ENCODE data around the gene RNU1-3.
A peak's percentile ranks its signal among the peaks of the same experiment; 100 is the strongest.
"Not testable (repeated sequence)": the region's sequence is repeated elsewhere in the genome, so short reads cannot be mapped to it uniquely, and the experiment has no call there.

RNU1-3 gene

DNA sequence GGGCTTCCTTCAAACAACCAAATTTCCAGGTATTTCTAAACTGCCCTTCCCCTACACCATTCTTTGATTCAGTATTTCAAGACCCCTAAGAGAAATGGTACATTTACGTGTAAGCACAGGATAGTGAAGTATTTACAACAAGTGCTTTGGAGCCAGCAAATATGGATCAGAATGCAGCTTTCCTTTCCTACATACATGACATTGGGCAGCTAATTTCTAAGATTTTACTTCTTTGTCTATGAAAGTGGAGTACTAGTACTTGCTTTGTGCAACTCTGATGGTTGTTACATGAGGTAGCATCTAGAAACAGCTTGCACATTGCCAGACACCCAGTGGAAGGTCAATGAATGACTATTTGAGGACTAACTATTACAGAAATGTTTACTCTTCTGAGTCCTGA lies 15.2 kb downstream of the RNU1-3 start:
- DNase-seq (ENCODE audit: low spot score) = not testable (repeated sequence)

DNA sequence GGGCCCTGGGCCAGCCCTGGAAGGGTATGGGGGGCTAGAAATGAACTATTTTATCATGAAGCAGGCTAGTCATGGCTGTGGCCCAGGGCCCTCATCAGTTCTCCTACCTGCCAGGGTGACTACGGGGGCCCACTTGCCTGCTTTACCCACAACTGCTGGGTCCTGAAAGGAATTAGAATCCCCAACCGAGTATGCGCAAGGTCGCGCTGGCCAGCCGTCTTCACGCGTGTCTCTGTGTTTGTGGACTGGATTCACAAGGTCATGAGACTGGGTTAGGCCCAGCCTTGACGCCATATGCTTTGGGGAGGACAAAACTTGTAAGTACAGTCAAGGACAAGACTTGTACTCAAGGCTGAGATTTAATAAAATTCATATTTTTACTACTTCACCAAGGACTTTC lies 16.8 kb downstream of the RNU1-3 start:
- not testable (repeated sequence) for DNase-seq (ENCODE audit: low spot score)

DNA sequence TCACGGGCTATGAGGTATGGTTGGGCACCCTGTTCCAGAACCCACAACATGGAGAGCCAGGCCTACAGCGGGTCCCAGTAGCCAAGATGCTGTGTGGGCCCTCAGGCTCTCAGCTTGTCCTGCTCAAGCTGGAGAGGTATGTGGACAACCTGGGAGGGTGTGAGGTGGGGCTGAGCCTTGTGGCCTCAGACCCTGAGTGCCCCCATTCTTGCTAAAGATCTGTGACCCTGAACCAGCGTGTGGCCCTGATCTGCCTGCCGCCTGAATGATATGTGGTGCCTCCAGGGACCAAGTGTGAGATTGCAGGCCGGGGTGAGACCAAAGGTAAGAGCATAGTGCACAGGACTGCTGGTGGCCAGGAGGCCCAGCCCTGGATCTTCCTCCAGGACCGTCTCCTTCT lies 17.4 kb downstream of the RNU1-3 start:
- not testable (repeated sequence) for DNase-seq (ENCODE audit: low spot score)

DNA sequence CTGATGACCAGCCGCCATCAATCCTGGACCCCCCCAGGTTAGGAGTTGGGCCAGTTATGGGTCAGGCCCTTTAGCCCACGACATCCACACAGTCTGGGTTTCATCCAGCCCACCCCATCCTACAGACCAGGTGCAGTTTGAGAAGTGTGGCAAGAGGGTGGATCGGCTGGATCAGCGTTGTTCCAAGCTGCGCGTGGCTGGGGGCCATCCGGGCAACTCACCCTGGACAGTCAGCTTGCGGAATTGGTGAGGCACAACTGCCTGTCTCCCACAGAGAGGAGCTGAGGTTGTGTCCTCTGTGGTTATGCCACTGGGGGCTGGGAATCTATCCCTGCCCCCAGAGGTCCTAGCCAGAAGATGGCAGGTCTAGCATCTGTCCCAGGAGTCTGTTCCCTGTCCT lies 18.0 kb downstream of the RNU1-3 start:
- DNase-seq (ENCODE audit: low spot score) = not testable (repeated sequence)

DNA sequence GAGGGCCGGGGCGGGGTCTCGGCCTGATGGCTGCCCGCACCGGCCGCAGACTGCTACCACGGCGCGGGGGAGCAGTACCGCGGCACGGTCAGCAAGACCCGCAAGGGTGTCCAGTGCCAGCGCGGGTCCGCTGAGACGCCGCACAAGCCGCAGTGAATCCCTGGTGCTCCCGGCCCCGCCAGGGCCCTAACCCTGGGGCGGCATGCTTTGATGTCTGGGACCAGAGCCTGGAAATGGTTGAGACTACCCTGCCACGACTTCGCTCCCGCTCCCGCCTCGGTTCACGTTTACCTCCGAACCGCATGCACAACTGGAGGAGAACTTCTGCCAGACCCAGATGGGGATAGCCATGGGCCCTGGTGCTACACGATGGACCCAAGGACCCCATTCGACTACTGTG lies 18.5 kb downstream of the RNU1-3 start:
- DNase-seq (ENCODE audit: low spot score) = not testable (repeated sequence)

DNA sequence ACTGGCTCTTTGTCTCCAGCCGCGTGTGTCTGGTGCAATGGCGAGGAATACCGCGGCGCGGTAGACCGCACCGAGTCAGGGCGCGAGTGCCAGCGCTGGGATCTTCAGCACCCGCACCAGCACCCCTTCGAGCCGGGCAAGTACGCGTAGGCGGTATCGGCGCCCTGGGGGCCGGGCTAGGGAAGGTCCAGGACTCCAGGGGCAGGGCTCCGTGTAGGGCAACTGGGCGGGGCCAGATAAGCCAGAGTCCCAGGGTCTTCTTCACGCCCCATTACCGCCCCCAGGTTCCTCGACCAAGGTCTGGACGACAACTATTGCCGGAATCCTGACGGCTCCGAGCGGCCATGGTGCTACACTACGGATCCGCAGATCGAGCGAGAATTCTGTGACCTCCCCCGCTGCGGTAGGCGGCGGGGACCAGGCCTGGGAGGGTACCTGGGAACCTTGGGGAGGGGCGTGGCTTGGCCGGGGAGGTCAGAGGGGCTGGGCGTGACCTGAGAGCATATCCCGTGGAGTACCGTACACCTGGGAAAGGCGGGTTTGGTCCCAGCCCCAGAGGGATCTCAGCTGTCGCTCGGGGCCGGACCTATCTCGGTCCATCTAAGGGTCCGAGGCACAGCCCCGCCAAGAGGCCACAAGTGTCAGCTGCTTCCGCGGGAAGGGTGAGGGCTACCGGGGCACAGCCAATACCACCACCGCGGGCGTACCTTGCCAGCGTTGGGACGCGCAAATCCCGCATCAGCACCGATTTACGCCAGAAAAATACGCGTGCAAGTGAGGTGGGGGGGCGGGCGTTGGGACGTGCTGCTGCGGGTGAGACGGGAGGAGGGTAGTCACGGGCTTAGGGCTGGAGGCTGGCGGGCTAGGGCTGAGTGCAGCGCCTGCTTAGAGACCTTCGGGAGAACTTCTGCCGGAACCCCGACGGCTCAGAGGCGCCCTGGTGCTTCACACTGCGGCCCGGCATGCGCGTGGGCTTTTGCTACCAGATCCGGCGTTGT lies 19.3 kb downstream of the RNU1-3 start:
- DNase-seq (ENCODE audit: low spot score) = not testable (repeated sequence)

DNA sequence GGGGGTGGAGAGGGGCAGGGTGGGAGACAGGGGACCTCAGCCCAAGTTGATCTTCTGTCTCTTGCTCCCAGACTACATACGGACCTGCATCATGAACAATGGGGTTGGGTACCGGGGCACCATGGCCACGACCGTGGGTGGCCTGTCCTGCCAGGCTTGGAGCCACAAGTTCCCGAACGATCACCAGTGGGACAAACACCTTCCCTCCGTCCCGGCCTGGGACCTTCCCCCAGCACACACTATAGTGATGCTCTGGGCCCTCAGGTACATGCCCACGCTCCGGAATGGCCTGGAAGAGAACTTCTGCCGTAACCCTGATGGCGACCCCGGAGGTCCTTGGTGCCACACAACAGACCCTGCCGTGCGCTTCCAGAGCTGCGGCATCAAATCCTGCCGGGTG lies 20.0 kb downstream of the RNU1-3 start:
- DNase-seq (ENCODE audit: low spot score) = not testable (repeated sequence)

DNA sequence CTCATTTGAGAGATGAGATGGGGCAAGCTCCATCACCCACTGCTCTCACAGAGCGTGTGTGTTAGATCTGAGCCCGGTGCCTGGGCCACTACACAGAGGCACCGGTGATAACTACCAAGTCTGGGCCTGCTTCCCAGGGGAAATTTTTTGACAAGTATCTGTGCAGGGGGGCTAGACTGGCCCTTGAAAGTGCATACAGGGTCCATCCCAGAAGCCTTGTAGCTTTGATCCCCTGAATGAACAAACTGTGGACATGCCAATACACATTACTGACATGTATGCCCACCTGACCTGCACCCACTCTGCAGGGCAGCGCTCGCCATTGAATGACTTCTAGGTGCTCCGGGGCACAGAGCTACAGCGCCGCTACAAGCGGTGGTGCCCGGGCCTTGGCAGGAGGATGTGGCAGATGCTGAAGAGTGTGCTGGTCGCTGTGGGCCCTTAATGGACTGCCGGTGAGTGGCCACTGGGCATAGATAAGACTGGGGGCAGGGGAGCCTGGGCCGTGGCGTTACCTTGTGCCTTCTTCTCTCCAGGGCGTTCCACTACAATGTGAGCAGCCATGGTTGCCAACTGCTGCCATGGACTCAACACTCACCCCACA lies 20.6 kb downstream of the RNU1-3 start:
- DNase-seq (ENCODE audit: low spot score) = not testable (repeated sequence)

DNA sequence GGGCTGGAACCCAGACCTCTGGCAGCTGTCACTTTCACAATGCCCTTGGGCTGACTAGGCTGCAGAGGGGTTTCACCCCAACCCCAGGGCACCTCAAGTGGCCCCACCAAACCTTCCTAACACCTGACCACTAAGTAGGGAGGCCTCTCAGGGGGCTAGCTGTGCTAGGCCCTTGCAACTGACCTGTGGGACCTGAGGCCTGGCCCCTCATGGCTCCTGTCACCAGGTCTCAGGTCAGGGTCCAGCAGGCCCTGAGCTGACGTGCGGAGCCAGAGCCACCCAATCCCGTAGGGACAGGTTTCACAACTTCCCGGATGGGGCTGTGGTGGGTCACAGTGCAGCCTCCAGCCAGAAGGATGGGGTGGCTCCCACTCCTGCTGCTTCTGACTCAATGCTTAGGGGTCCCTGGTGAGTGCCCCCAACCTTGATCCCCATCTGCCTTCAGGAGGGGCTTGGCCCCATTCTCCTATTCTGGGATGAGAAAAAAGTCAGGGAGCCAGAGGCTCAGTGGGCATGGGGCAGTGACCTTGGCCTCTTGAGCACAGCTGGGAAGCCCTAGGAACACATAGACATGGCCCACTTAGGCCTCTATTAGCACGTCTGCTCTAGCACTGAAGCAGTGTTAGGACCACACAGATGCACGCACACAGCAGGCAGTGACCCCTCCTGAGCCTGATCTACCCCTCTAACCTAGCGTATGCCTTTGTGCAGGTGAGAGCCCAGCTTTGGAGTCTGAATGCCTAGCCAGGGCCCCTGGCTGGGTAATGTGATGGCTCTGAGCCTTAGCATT lies 21.3 kb downstream of the RNU1-3 start:
- not testable (repeated sequence) for DNase-seq (ENCODE audit: low spot score)

DNA sequence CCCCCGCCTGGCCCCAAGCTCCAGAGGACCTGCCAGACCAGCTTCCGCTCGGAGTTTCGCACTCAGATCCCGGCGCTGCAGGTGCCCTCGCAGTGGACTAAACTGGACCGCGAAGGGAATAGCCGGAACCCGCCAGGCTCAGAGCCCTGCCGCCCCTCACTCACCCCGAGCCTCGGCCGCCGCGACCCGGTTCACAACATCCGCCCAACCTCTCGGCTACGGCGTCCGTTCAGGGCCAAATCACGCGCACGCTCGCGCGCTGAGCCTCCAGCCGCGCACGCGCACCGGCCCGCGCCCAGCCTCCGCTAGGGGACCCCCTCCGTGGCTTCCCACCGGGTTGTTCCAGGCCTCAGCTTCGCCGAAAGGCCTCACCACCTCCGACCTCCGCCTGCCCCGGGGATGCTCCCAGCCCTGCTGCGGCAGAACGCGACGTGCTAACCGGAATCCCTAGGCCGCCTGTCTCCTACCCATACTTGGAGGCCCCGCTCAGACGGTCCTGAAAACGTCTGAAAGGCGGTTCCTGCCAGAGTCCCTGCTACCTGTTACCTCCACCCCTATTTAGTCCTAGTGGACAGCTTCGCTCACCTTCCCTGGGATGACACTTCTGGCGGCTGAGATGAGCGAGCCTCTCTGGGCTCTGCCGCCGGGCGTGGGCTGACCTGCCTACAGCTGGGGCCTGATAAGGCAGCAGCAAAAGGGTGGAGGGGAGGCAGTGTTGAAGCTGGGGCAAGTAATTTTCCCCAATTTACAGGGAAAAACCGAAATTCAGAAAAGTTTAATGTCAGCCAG lies 22.1 kb downstream of the RNU1-3 start:
- peak; percentile 100 for DNase-seq (ENCODE audit: low spot score)

DNA sequence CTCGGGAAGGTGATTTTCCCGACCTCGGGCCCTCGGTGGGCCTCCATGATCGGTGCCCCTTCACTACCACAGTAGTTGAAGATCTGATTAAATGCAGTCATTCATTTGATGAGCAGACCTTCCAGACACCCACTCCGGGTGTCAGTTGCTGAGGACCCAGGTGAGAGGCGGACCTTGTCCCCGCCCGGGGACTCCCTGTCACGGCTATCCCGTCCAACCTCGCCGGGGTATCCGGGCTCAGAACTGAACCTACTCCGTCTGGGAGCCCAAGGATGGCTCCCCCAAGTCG lies 22.6 kb downstream of the RNU1-3 start:
- DNase-seq (ENCODE audit: low spot score) = no peak

DNA sequence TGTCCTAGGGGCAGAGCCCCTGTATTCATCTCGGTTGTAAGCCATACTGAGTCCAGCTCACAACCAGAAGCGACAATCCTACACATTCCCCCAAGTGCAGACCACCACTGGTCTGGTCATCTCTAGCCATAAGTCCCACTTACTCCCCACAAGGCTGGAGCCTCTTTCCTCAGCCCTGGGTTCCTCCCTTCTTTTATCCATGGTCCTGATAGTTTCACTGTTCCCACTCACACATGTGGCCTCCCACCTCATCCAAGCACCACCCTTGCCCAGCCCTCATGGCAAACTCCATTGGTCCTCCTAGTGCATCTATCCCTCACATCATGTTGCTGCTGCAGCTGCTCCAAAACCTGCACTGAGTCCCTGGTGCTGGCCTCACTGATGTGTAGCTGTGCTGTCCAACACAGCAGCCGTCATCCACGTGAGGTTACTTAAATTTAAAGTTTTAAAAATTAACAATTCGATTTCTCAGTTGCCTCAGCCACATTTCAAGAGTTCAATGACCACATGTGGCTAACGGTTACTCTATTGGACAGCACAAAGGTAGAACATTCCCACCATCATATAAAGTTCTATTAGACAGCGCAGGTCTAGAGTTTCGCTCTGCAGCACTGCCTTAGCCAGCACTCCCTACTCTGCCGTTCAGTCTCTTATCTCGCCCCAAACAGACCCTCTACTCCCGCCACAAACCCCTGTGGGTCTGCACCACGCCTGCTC lies 23.1 kb downstream of the RNU1-3 start:
- not testable (repeated sequence) for DNase-seq (ENCODE audit: low spot score)

DNA sequence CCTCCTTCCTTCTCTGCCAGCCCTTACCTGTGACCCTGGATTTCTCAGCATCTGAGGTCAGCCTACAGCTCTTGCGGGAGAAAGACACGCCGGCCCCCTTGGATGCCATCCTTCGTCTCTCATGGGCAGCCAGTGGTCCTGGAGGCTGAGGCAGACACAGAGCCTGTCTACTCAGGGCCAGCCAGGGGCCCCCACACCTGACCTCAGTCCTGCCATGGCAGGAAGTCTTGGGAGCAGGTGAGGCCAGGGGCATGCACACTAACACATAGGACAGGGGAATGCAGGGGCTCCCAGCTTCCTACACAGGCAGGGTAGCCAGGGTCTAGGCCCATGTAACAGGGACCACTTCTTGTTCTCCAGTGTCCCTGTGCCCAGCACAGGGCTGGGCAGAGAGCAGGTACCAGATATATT lies 23.7 kb downstream of the RNU1-3 start:
- not testable (repeated sequence) for DNase-seq (ENCODE audit: low spot score)

DNA sequence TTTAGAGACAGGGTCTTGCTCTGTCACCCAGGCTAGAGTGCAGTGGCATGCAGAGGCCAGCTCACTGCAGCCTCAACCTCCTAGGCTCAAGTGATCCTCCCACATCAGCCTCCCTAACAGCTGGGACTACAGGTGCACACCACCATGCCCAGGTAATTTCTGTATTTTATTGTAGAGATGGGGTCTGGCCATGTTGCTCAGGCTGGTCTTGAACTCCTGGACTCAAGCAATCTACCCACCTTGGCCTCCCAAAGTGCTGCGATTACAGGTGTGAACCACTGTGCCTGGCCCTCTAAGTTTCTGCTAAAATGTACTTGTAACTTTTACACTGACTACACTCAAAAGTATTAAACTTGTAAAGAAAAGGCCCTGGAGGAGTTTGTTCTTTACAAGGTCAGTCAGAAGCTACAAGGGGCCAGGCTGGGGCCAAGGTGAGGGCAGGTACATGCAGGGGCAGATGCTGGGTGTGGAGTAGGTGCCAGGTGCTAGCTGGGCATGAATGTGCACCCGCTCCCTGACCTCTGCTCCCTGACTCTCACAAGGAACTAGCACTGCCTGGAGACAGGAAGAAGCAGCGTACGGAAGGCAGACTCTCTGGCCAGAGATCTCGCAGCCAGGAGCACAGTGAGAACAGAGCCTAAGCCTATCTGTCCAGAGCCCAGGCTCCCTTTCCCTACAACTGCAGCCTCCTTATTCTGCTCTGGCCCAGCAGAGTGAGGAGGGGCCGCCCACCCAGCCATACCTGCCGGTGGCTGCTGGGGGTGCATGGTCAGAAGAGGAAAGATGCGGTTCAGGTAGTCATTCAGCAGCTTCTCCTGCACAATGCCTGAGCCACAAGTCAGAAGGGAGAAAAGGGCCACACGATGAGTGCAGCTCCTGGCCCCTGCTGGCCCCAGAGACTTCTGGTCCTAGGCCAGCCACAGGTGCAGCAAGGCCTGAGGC lies 24.5 kb downstream of the RNU1-3 start:
- not testable (repeated sequence) for DNase-seq (ENCODE audit: low spot score)

DNA sequence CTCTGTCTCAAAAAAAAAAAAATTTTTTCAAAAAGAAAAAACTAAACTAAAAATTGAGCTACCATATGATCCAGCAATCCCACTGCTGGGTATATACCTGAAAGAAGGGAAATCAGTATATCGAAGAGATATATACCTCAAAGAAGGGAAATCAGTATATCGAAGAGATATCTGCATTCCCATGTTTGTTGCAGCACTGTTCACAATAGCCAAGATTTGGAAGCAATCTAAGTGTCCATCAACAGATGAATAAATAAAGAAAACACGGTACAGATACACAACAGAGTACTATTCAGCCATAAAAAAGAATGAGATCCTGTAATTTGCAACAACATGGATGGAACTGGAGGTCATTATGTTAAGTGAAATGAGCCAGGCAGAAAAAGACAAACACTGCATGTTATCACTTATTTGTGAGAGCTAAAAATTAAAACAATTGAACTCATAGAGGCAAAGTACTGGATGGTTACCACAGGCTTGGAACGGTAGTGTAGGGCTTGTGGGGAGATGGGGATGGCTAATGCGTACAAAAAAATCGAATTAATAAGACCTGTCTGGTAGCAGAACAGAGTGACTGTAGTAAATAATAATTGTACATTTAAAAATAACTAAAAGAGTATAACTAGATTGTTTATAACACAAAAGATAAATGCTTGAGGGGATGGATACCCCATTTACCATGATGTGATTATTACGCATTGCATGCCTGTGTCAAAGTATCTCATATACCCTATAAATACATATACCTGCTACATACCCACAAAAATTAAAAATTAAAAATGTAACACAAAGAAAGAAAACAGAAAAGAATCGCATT lies 25.4 kb downstream of the RNU1-3 start:
- not testable (repeated sequence) for DNase-seq (ENCODE audit: low spot score)

DNA sequence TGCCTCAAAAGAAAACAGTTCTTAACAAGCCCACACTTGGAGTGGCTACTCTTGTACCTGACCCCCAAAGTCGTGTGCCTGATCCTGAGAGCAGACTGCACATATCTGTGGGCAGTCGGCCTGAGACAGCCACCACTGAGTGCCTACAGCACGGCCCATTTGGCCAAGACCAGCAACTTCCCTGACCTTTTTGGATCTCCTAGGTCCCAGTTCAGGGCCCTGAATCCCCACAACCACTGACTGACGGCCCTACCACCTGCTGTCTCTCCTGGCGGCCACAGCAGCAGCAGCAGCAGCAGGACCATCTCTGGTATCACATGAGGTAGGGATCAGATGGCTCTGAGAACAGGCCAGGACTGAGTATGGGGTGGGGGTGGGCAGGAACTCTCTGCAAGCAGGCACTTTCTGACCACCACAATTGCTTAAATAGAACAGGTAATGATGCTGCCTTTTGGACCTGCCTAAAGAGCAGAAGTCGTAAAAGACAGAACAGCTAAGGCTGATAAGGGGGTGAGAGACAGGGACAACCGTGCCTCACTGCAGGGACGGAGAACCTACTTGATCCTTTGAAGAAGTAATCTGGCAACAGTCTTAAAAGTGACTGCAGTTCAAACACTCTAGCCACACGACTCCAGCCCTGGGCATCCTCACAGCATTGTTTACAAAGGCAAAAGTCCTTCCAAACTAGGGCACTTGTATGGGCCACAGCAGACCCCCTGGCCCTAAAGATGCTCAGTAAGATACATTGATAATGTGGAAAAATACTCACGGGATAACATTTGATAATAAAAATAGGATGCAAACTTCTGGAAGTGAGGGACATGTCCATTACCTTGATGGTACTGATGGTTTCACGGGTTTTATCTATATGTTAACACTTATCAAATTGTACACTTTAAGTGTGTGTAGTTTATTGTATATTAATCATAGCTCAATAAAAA lies 27.4 kb downstream of the RNU1-3 start:
- not testable (repeated sequence) for DNase-seq (ENCODE audit: low spot score)

DNA sequence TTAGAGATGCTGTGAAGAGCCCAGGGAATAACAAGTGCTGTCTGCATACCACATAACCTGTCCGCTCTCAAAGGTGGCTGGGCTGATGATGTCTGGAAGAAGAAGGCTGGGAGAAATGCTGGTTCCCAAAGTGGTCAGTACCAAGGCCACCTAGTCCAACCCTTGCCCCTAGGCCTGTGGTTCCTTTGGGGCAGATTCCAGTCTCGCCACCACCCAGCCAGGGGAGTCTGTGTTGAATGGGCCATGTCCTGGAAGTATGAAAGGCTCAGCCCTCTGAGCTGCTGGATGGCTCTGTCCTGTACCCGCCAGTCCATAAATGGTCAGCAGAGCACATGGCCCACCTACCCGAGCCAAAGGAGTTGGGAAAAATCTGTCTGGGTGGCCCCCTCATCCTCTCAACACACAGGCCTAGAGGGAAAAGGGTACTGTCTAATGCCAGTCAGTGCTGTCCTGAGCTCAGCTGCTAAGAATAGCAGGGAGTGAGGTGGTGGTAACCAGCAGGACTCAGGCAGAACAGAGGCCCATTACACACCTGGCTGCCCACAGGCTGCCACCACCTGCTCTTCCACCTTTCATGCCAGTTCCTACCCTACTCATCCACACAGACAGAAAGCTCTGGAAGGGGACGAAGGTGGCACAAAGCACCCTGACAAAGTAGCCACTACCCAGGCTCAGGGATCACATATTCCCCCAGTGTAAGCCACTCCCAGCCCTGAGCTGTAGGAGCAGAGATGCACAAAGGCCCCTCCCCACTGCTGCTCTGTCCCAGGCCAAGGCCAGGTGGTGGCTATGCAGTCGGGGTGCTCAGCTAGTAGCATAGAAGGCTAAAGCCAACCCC lies 28.6 kb downstream of the RNU1-3 start:
- DNase-seq (ENCODE audit: low spot score) = not testable (repeated sequence)

All from iPS-NIHi11 (cell line).